ENCODE data around the gene GEMIN8. TPM values are rescaled to one million over a fixed set of nuclear protein-coding genes. Genes with fewer than 3 reads are reported as not detected.

The GEMIN8 gene
- total RNA-seq, 1 experiment from 2014 or later, result 14.8 TPM

GRCh38 chrX:13965531-13965930, 64.2 kb downstream of the GEMIN8 start:
- no peak overlapping the region for H3K56ac ChIP-seq (ENCODE audit: insufficient read length, low read depth, low read length)
- no peak overlapping the region for H4K5ac ChIP-seq (ENCODE audit: insufficient read length, low read depth, low read length)
- TF ChIP-seq, protein P1, sequence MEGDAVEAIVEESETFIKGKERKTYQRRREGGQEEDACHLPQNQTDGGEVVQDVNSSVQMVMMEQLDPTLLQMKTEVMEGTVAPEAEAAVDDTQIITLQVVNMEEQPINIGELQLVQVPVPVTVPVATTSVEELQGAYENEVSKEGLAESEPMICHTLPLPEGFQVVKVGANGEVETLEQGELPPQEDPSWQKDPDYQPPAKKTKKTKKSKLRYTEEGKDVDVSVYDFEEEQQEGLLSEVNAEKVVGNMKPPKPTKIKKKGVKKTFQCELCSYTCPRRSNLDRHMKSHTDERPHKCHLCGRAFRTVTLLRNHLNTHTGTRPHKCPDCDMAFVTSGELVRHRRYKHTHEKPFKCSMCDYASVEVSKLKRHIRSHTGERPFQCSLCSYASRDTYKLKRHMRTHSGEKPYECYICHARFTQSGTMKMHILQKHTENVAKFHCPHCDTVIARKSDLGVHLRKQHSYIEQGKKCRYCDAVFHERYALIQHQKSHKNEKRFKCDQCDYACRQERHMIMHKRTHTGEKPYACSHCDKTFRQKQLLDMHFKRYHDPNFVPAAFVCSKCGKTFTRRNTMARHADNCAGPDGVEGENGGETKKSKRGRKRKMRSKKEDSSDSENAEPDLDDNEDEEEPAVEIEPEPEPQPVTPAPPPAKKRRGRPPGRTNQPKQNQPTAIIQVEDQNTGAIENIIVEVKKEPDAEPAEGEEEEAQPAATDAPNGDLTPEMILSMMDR (conservative IDR thresholded peaks at IDR 0.05), result no peak
- H3K4me2 ChIP-seq (ENCODE audit: insufficient read depth, insufficient read length, low read length), result no peak overlapping the region
- H3K79me1 ChIP-seq (ENCODE audit: insufficient read depth, low read depth, low read length, poor library complexity, severe bottlenecking), result no peaks in the 10 kb centered on the region
- H4K8ac ChIP-seq (replicated peaks; ENCODE audit: insufficient read length, low read depth, low read length), result no peak overlapping the region
- no peak overlapping the region for H2AK5ac ChIP-seq (ENCODE audit: insufficient read length, low read length)
- Mint-ChIP-seq H3K9me3 (peaks cover 28 to 49% of the 10 kb centered on the region in 2 experiments), H3K27me3 (ENCODE audit: low read depth) (no peaks in the 10 kb centered on the region; the same call in none of the 2 replicates), H3K4me3 (no peak overlapping the region), H3K4me1 (peaks cover 4 to 13% of the 10 kb centered on the region in 2 experiments; a peak in 2 of 4 replicates), H3K27ac (no peak overlapping the region), H3K36me3 (ENCODE audit: insufficient read depth in 1 of 3, low read depth in 3 of 3) (peaks cover 0 to 2% (median 0%) of the 10 kb centered on the region in 3 experiments; a peak in 1 of 7 replicates)
- no peak overlapping the region for H3K14ac ChIP-seq (ENCODE audit: insufficient read depth, low read length)
- H3K9me3 ChIP-seq (ENCODE audit: control insufficient read depth, low read depth, low read length), result no peaks in the 10 kb centered on the region
- no peak overlapping the region for H3T11ph ChIP-seq (ENCODE audit: low read length)
- H4K20me1 ChIP-seq (ENCODE audit: control insufficient read depth, insufficient read depth, insufficient read length), result no peaks in the 10 kb centered on the region
- no peaks in the 10 kb centered on the region for H3K79me2 ChIP-seq (ENCODE audit: insufficient read depth, low read length)
- H3K18ac ChIP-seq (ENCODE audit: insufficient read length, low read depth, low read length), result no peak overlapping the region
- WGBS (ENCODE audit: extremely low coverage, insufficient read length, low lambda C conversion rate), result no CpG with 5 or more reads among the region's 6 CpGs
- no peak overlapping the region for H2BK120ac ChIP-seq (ENCODE audit: low read depth, low read length, poor library complexity, severe bottlenecking)
- H2BK20ac ChIP-seq (ENCODE audit: low read depth, low read length, poor library complexity, severe bottlenecking), result no peak overlapping the region
- H3K23ac ChIP-seq (ENCODE audit: insufficient read length, low read depth, low read length), result no peak overlapping the region
- no peak overlapping the region for H3K9ac ChIP-seq (ENCODE audit: extremely low read depth, insufficient read length, low read length)
- no peak overlapping the region for H2AFZ ChIP-seq (ENCODE audit: low read length)
- no peak overlapping the region for H3K27ac ChIP-seq (ENCODE audit: insufficient read length, low read depth, low read length)
- no peak overlapping the region for H4K91ac ChIP-seq (ENCODE audit: insufficient read length, low read depth, low read length)
- H3K27me3 ChIP-seq (ENCODE audit: insufficient read depth, low read length), result no peaks in the 10 kb centered on the region
- no peaks in the 10 kb centered on the region; the same call in 1 of the 2 replicates for H3K4me1 ChIP-seq (ENCODE audit: insufficient read depth, low read length)
- no peaks in the 10 kb centered on the region for H3K23me2 ChIP-seq (ENCODE audit: insufficient read length, low read depth, low read length, poor library complexity, severe bottlenecking)
- no peak overlapping the region for H2BK5ac ChIP-seq (ENCODE audit: insufficient read length, low read length)
- peak; percentile 27 for DNase-seq
- no peak overlapping the region for H2BK12ac ChIP-seq (ENCODE audit: insufficient read length, low read depth, low read length)
- H2BK15ac ChIP-seq (ENCODE audit: low read depth, low read length), result no peak overlapping the region
- H3K4ac ChIP-seq (ENCODE audit: low read depth, low read length), result no peak overlapping the region

Measured in H9 (cell line).